GM10847 (cell line): ENCODE results near the gene EIF4G3.

ENCODE experiments used
- POLR2A ChIP-seq: IDR thresholded peaks from 2 replicates; pipeline ENCODE4 v1.6.1; 2011; ENCODE audit not compliant: insufficient read length; ENCODE audit errors: extremely low read depth

Gene EIF4G3

GRCh38 chr1:21098186-21098915 lies 78.3 kb downstream of the EIF4G3 start:
- no peak for TF ChIP-seq POLR2A

GRCh38 chr1:21097729-21098128 lies 79.0 kb downstream of the EIF4G3 start:
- TF ChIP-seq POLR2A = no peak

- no peak for TF ChIP-seq POLR2A
Observed at GRCh38 chr1:21095976-21096375, 80.7 kb downstream of the EIF4G3 start.

- no peak for TF ChIP-seq POLR2A
Observed at GRCh38 chr1:21090463-21090862, 86.2 kb downstream of the EIF4G3 start.

GRCh38 chr1:21089731-21090130 lies 87.0 kb downstream of the EIF4G3 start:
- TF ChIP-seq POLR2A = no peak

- no peak for TF ChIP-seq POLR2A
Observed at GRCh38 chr1:21089299-21089698, 87.4 kb downstream of the EIF4G3 start.

GRCh38 chr1:21084111-21084810 lies 92.4 kb downstream of the EIF4G3 start:
- TF ChIP-seq POLR2A = no peak

- TF ChIP-seq POLR2A = no peak
Observed at GRCh38 chr1:21082073-21082472, 94.6 kb downstream of the EIF4G3 start.

- TF ChIP-seq POLR2A = no peak
Observed at GRCh38 chr1:21077085-21077484, 99.6 kb downstream of the EIF4G3 start.

- no peak for TF ChIP-seq POLR2A
Observed at GRCh38 chr1:21072721-21073120, 104.0 kb downstream of the EIF4G3 start.

GRCh38 chr1:21069549-21069948 lies 107.1 kb downstream of the EIF4G3 start:
- TF ChIP-seq POLR2A = no peak

GRCh38 chr1:21068937-21069336 lies 107.8 kb downstream of the EIF4G3 start:
- TF ChIP-seq POLR2A = no peak

- TF ChIP-seq POLR2A = no peak
Observed at GRCh38 chr1:21067551-21068227, 109.0 kb downstream of the EIF4G3 start.

GRCh38 chr1:21066356-21067012 lies 110.2 kb downstream of the EIF4G3 start:
- no peak for TF ChIP-seq POLR2A

GRCh38 chr1:21065851-21066250 lies 110.8 kb downstream of the EIF4G3 start:
- TF ChIP-seq POLR2A = no peak

GRCh38 chr1:21064057-21064456 lies 112.6 kb downstream of the EIF4G3 start:
- no peak for TF ChIP-seq POLR2A
